ENCODE data around the gene EIF4B.

DNA sequence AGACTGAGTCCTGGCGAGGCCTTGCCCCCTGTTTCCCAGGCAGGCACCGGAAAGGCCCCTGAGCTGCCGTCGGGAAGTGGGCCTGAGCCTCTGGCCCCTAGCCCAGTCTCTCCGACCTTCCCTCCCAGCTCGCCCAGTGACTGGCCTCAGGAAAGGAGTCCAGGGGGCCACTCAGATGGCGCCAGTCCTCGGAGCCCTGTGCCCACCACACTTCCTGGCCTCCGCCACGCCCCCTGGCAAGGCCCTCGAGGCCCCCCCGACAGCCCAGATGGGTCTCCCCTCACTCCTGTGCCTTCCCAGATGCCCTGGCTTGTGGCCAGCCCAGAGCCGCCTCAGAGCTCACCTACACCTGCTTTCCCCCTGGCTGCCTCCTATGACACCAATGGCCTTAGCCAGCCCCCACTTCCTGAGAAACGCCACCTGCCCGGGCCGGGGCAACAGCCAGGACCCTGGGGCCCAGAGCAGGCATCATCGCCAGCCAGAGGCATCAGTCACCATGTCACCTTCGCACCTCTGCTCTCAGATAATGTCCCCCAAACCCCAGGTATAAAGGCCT, 54.5 kb downstream of the EIF4B start:
- TF ChIP-seq POLR2AphosphoS5 (IDR thresholded peaks at IDR 0.05; ENCODE audit: low read depth, low read length) (no peak), POLR2A (IDR thresholded peaks at IDR 0.05; ENCODE audit: low read depth, low read length) (no peak)

All from GM12892 (cell line).